DND-41 (cell line): ENCODE results near the gene ADCK2.

Experiments
- CTCF ChIP-seq: IDR thresholded peaks from 2 replicates; pipeline ENCODE4 v1.5.1; 2012; ENCODE audit warnings: borderline replicate concordance, low read length, moderate library complexity, mild to moderate bottlenecking; ENCODE audit not compliant: poor library complexity, severe bottlenecking; ENCODE audit errors: extremely low read depth
- EZH2 ChIP-seq: IDR thresholded peaks from 3 replicates; pipeline ENCODE4 v1.6.1; 2012; ENCODE audit warnings: borderline replicate concordance, low read depth, mild to moderate bottlenecking, moderate library complexity, low read length, inconsistent platforms; ENCODE audit not compliant: severe bottlenecking

DNA sequence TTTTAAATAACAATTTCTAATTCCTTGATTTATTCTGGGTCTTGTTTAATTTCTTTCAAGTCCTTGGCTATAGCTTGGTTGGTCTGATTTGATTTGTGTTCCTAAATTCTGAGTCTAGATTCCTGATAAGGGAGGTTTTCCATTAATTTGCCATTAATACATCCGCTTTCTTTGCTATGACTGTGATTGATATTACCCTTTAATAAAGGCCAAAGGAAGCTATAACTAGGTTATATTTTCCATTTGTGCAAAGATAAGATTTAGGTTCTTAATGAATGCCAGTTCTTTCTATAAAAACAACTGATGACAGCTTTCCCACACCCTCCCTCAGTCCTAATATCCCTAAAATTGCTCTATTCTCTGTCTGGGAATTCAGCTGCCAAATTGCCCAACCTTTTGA, 52.0 kb downstream of the ADCK2 start:
- TF ChIP-seq CTCF (no peak), EZH2 (no peak)
